ENCODE results near the gene CAMK1D.
A peak's percentile ranks its signal among the peaks of the same experiment; 100 is the strongest.

The CAMK1D gene

GRCh38 chr10:12448729-12449391, 99.5 kb downstream of the CAMK1D start (continued):
- TF ChIP-seq ZBTB44 (tag by site-specific recombination; IDR thresholded peaks at IDR 0.05) (no peak), ZNF623 (tag by site-specific recombination; IDR thresholded peaks at IDR 0.05) (no peak), GLIS1 (tag by site-specific recombination; IDR thresholded peaks at IDR 0.05) (no peak), ZNF48 (tag by site-specific recombination; IDR thresholded peaks at IDR 0.05) (no peak), ZSCAN18 (tag by site-specific recombination; IDR thresholded peaks at IDR 0.05) (0 out of 2 replicates have a peak, but pooled peaks have one; percentile 52), ZBTB21 (tag by site-specific recombination; IDR thresholded peaks at IDR 0.05) (peak; percentile 98), SETDB1 (IDR thresholded peaks at IDR 0.05; ENCODE audit: insufficient read length, low read length) (no peak), AEBP2 (tag by site-specific recombination; IDR thresholded peaks at IDR 0.05; ENCODE audit: borderline replicate concordance) (no peak), ZNF670 (tag by site-specific recombination; IDR thresholded peaks at IDR 0.05; ENCODE audit: low read depth) (no peak), ZNF37A (tag by site-specific recombination; IDR thresholded peaks at IDR 0.05) (no peak), ZSCAN30 (tag by site-specific recombination; IDR thresholded peaks at IDR 0.05) (peak; percentile 64; the same call in 1 of the 2 replicates), ZXDB (tag by site-specific recombination; IDR thresholded peaks at IDR 0.05) (peak; percentile 91), KLF7 (tag by site-specific recombination; IDR thresholded peaks at IDR 0.05; ENCODE audit: borderline replicate concordance) (no peak), GFI1B (tag by site-specific recombination; IDR thresholded peaks at IDR 0.05) (peak; percentile 98), ZFP41 (tag by site-specific recombination; IDR thresholded peaks at IDR 0.05; ENCODE audit: borderline replicate concordance) (no peak), ZNF549 (tag by site-specific recombination; IDR thresholded peaks at IDR 0.05) (no peak), ZNF571 (tag by site-specific recombination; IDR thresholded peaks at IDR 0.05) (no peak), ZNF10 (tag by site-specific recombination; IDR thresholded peaks at IDR 0.05) (0 out of 2 replicates have a peak, but pooled peaks have one; percentile 40), ZNF169 (tag by site-specific recombination; IDR thresholded peaks at IDR 0.05) (no peak), ZBTB17 (tag by site-specific recombination; IDR thresholded peaks at IDR 0.05) (peak; percentile 83), ZNF501 (tag by site-specific recombination; IDR thresholded peaks at IDR 0.05) (no peak), IKZF3 (tag by site-specific recombination; IDR thresholded peaks at IDR 0.05) (peak; percentile 37; the same call in 1 of the 2 replicates), ZBTB7A (tag by site-specific recombination; IDR thresholded peaks at IDR 0.05; ENCODE audit: low read depth) (no peak), ZNF2 (tag by site-specific recombination; IDR thresholded peaks at IDR 0.05) (peak; percentile 86), KLF17 (tag by site-specific recombination; IDR thresholded peaks at IDR 0.05) (no peak), ZFHX2 (tag by site-specific recombination; conservative IDR thresholded peaks at IDR 0.05) (no peak), ZNF513 (tag by site-specific recombination; IDR thresholded peaks at IDR 0.05) (peak; percentile 73), ZNF660 (tag by site-specific recombination; IDR thresholded peaks at IDR 0.05) (peak; percentile 89), ZNF555 (tag by site-specific recombination; conservative IDR thresholded peaks at IDR 0.05) (no peak), ZNF785 (tag by site-specific recombination; IDR thresholded peaks at IDR 0.05) (no peak), SP7 (tag by site-specific recombination; IDR thresholded peaks at IDR 0.05) (peak; percentile 87), ZNF223 (tag by site-specific recombination; IDR thresholded peaks at IDR 0.05) (no peak), ZBTB48 (tag by site-specific recombination; IDR thresholded peaks at IDR 0.05) (0 out of 2 replicates have a peak, but pooled peaks have one; percentile 28), ZBTB20 (tag by site-specific recombination; IDR thresholded peaks at IDR 0.05) (peak; percentile 58), ZNF174 (tag by site-specific recombination; IDR thresholded peaks at IDR 0.05) (no peak)

Data from HEK293 (cell line).